ENCODE data around the gene NTN3.

Gene NTN3

DNA sequence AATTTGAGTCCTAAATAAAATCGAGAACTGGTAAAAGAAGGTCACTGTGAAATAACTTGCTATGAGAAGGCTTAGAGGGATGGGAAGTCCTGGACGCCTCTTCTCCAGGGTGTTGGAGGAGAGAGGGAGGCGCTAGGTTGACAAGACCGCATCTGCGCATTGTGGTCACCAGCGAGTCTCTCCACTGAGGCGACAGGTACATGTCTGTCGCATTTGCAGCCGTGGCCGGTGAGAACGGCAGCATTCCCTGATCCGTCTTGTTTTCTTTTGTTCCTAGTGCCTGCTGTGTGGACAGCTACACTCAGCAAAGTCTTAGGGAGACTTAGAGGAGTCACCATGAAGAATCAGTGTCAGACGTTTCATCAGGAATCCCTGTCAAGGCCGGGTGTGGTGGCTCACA is 34.6 kb downstream of the NTN3 start:
- Histone ChIP-seq H4K20me1 (ENCODE audit: insufficient read depth, low read length) (no peaks in the 10 kb centered on the region), H2AFZ (ENCODE audit: low read length) (no peak overlapping the region), H3K9me2 (replicated peaks; ENCODE audit: insufficient read depth, low read length) (no peaks in the 10 kb centered on the region), H3K9me3 (replicated peaks; ENCODE audit: insufficient read depth, low read length) (no peaks in the 10 kb centered on the region), H3K36me3 (replicated peaks; ENCODE audit: insufficient read depth, low read length) (no peaks in the 10 kb centered on the region), H3K4me1 (ENCODE audit: low read length) (peaks cover 22% of the 10 kb centered on the region), H3K27ac (ENCODE audit: low read length) (no peak overlapping the region), H3K79me2 (ENCODE audit: low read length) (no peaks in the 10 kb centered on the region), H3K27me3 (replicated peaks; ENCODE audit: insufficient read depth, low read length) (no peaks in the 10 kb centered on the region), H3K4me3 (ENCODE audit: low read length) (no peak overlapping the region), H3F3A (ENCODE audit: insufficient read depth, low read length) (peaks cover 9% of the 10 kb centered on the region; the same call in 1 of the 2 replicates), H3K4me2 (ENCODE audit: low read depth, low read length) (no peak overlapping the region), H3K9ac (ENCODE audit: low read length) (no peak overlapping the region)
- DNase-seq, result no peak
- TF ChIP-seq, protein P1, sequence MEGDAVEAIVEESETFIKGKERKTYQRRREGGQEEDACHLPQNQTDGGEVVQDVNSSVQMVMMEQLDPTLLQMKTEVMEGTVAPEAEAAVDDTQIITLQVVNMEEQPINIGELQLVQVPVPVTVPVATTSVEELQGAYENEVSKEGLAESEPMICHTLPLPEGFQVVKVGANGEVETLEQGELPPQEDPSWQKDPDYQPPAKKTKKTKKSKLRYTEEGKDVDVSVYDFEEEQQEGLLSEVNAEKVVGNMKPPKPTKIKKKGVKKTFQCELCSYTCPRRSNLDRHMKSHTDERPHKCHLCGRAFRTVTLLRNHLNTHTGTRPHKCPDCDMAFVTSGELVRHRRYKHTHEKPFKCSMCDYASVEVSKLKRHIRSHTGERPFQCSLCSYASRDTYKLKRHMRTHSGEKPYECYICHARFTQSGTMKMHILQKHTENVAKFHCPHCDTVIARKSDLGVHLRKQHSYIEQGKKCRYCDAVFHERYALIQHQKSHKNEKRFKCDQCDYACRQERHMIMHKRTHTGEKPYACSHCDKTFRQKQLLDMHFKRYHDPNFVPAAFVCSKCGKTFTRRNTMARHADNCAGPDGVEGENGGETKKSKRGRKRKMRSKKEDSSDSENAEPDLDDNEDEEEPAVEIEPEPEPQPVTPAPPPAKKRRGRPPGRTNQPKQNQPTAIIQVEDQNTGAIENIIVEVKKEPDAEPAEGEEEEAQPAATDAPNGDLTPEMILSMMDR (IDR thresholded peaks at IDR 0.05; ENCODE audit: low read length), result no peak
- TF ChIP-seq EZH2 (optimal IDR thresholded peaks at IDR 0.05; ENCODE audit: low read depth, low read length) (no peak), EZH2phosphoT487 (IDR thresholded peaks at IDR 0.05; ENCODE audit: low read length) (no peak)

DNA sequence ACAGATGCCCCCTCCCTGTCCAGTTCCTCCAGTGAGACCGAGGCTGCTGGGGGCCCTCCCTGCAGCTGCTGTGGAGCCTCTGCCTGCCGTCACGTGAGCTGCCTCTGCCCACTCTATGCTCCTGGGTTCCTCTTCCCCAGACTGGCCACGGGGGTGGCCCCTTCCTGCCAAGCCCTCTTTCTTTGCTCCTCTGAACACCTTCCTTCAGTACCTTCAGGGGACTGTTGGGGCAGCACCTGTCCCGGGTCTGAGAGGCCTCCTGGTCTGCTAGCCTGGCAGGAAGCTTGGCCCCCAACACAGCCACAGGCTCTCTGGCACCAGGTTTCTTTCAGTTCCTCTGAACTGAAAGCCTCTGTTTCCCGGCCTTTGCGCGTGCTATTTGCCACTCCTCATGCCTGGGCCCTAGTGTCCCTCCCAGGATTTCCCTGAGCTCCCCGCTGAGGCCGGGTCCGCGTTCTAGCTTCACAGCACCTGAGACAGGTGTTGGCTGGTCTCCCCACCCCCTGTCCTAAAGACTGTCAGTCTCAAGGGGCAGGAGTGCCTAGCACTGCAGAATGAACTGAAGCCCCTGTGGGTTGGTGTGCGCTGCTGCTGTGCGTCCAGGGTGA is 36.1 kb downstream of the NTN3 start:
- H3F3A ChIP-seq (ENCODE audit: insufficient read depth, low read length), result peaks cover 9% of the 10 kb centered on the region; the same call in 1 of the 2 replicates
- no peaks in the 10 kb centered on the region for H3K27me3 ChIP-seq (replicated peaks; ENCODE audit: insufficient read depth, low read length)
- no peaks in the 10 kb centered on the region for H3K9me3 ChIP-seq (replicated peaks; ENCODE audit: insufficient read depth, low read length)
- H3K9ac ChIP-seq (ENCODE audit: low read length), result peak overlapping the region; percentile 37; the same call in 1 of the 2 replicates
- H3K4me2 ChIP-seq (ENCODE audit: low read depth, low read length), result peak overlapping the region; percentile 38; the same call in 1 of the 2 replicates
- TF ChIP-seq, protein P1 (IDR thresholded peaks at IDR 0.05; ENCODE audit: low read length), result peak; percentile 36
- TF ChIP-seq EZH2phosphoT487 (IDR thresholded peaks at IDR 0.05; ENCODE audit: low read length) (no peak), EZH2 (optimal IDR thresholded peaks at IDR 0.05; ENCODE audit: low read depth, low read length) (no peak)
- peaks cover 19% of the 10 kb centered on the region for H3K4me1 ChIP-seq (ENCODE audit: low read length)
- no peaks in the 10 kb centered on the region for H3K79me2 ChIP-seq (ENCODE audit: low read length)
- H3K36me3 ChIP-seq (replicated peaks; ENCODE audit: insufficient read depth, low read length), result no peaks in the 10 kb centered on the region
- peak overlapping the region; percentile 59 for H2AFZ ChIP-seq (ENCODE audit: low read length)
- no peaks in the 10 kb centered on the region for H4K20me1 ChIP-seq (ENCODE audit: insufficient read depth, low read length)
- H3K4me3 ChIP-seq (ENCODE audit: low read length), result no peak overlapping the region
- no peaks in the 10 kb centered on the region for H3K9me2 ChIP-seq (replicated peaks; ENCODE audit: insufficient read depth, low read length)
- peak; percentile 65 for DNase-seq
- H3K27ac ChIP-seq (ENCODE audit: low read length), result peak overlapping the region; percentile 46; the same call in 1 of the 2 replicates

GRCh38 chr16:2507665-2508064 is 36.6 kb downstream of the NTN3 start:
- H3K9ac ChIP-seq (ENCODE audit: low read length), result no peak overlapping the region; the same call in 1 of the 2 replicates

More at GRCh38 chr16:2507665-2508064, 36.6 kb downstream of the NTN3 start:
- Histone ChIP-seq H3K9me2 (replicated peaks; ENCODE audit: insufficient read depth, low read length) (no peaks in the 10 kb centered on the region), H3F3A (ENCODE audit: insufficient read depth, low read length) (peaks cover 9% of the 10 kb centered on the region; the same call in 1 of the 2 replicates), H3K79me2 (ENCODE audit: low read length) (no peaks in the 10 kb centered on the region), H3K4me1 (ENCODE audit: low read length) (peaks cover 22% of the 10 kb centered on the region), H3K9me3 (replicated peaks; ENCODE audit: insufficient read depth, low read length) (no peaks in the 10 kb centered on the region), H3K4me3 (ENCODE audit: low read length) (no peak overlapping the region), H2AFZ (ENCODE audit: low read length) (peak overlapping the region; percentile 59), H3K27me3 (replicated peaks; ENCODE audit: insufficient read depth, low read length) (no peaks in the 10 kb centered on the region), H4K20me1 (ENCODE audit: insufficient read depth, low read length) (no peaks in the 10 kb centered on the region), H3K27ac (ENCODE audit: low read length) (peak overlapping the region; percentile 46; the same call in 1 of the 2 replicates), H3K4me2 (ENCODE audit: low read depth, low read length) (peak overlapping the region; percentile 38; the same call in 1 of the 2 replicates), H3K36me3 (replicated peaks; ENCODE audit: insufficient read depth, low read length) (no peaks in the 10 kb centered on the region)
- TF ChIP-seq EZH2 (optimal IDR thresholded peaks at IDR 0.05; ENCODE audit: low read depth, low read length) (no peak), EZH2phosphoT487 (IDR thresholded peaks at IDR 0.05; ENCODE audit: low read length) (no peak)
- TF ChIP-seq, protein P1 (IDR thresholded peaks at IDR 0.05; ENCODE audit: low read length), result no peak
- no peak for DNase-seq

Measured in MM.1S (cell line).